ENCODE results near the gene COL28A1.

The COL28A1 gene

GRCh38 chr7:7535691-7536090 lies at the start of gene COL28A1:
Gene COL28A1 (minus strand): TSS chr7:7535873. CDS start chr7:7532875, 2,998 bp downstream.
- no peak for DNase-seq (ENCODE audit: low read depth)

GRCh38 chr7:7584653-7585052 lies 49.0 kb upstream of the COL28A1 start:
- no peak for DNase-seq (ENCODE audit: low read depth)

- no peak for DNase-seq (ENCODE audit: low read depth)
These were observed 48.1 kb upstream of the COL28A1 start for GRCh38 chr7:7583731-7584130.

GRCh38 chr7:7582596-7582995 lies 46.9 kb upstream of the COL28A1 start:
- DNase-seq (ENCODE audit: low read depth): no peak

GRCh38 chr7:7581531-7582179 lies 46.0 kb upstream of the COL28A1 start:
- DNase-seq (ENCODE audit: low read depth): no peak

- DNase-seq (ENCODE audit: low read depth): peak; percentile 7
These were observed 44.0 kb upstream of the COL28A1 start for GRCh38 chr7:7579638-7580037.

GRCh38 chr7:7577888-7578287 lies 42.2 kb upstream of the COL28A1 start:
- DNase-seq (ENCODE audit: low read depth): no peak

- peak; percentile 8 for DNase-seq (ENCODE audit: low read depth)
These were observed 40.7 kb upstream of the COL28A1 start for GRCh38 chr7:7576344-7576743.

- DNase-seq (ENCODE audit: low read depth): no peak
These were observed 38.0 kb upstream of the COL28A1 start for GRCh38 chr7:7573701-7574100.

GRCh38 chr7:7570584-7570983 lies 34.9 kb upstream of the COL28A1 start:
- DNase-seq (ENCODE audit: low read depth): no peak

- DNase-seq (ENCODE audit: low read depth): no peak
These were observed 33.9 kb upstream of the COL28A1 start for GRCh38 chr7:7569615-7570014.

GRCh38 chr7:7569081-7569527 lies 33.4 kb upstream of the COL28A1 start:
- no peak for DNase-seq (ENCODE audit: low read depth)

GRCh38 chr7:7568553-7568952 lies 32.9 kb upstream of the COL28A1 start:
- DNase-seq (ENCODE audit: low read depth): no peak

GRCh38 chr7:7567898-7568531 lies 32.3 kb upstream of the COL28A1 start:
- no peak for DNase-seq (ENCODE audit: low read depth)

GRCh38 chr7:7566651-7567611 lies 31.3 kb upstream of the COL28A1 start, which contains the start of gene MIOS:
Gene MIOS (plus strand): TSS chr7:7566884. CDS start chr7:7572476, 5,592 bp downstream.
- DNase-seq (ENCODE audit: low read depth): peak; percentile 73

- DNase-seq (ENCODE audit: low read depth): no peak
These were observed 30.3 kb upstream of the COL28A1 start for GRCh38 chr7:7565746-7566650.

GRCh38 chr7:7565018-7565680 lies 29.5 kb upstream of the COL28A1 start:
- DNase-seq (ENCODE audit: low read depth): no peak

- DNase-seq (ENCODE audit: low read depth): peak; percentile 82
These were observed 28.7 kb upstream of the COL28A1 start for GRCh38 chr7:7564323-7564780.

- peak; percentile 26 for DNase-seq (ENCODE audit: low read depth)
These were observed 28.1 kb upstream of the COL28A1 start for GRCh38 chr7:7563813-7564212.

GRCh38 chr7:7563269-7563668 lies 27.6 kb upstream of the COL28A1 start:
- no peak for DNase-seq (ENCODE audit: low read depth)

GRCh38 chr7:7562736-7563135 lies 27.1 kb upstream of the COL28A1 start:
- DNase-seq (ENCODE audit: low read depth): peak; percentile 92
